Pancreas (tissue), 10 donors: Measurements from ENCODE around the gene WFDC13. TPM values are rescaled to one million over a fixed set of nuclear protein-coding genes. Genes with fewer than 3 reads are reported as not detected.

ENCODE experiments used
- ATAC-seq, 4 donors: fragments of 200-7000 bp; cut with Tn5 transposase; one replicate each; pipeline versions ENCODE4 v1.8.0 to v1.9.1; 2020; ENCODE audit warnings: mild to moderate bottlenecking in 4 of 4, moderate library complexity in 4 of 4
- DNase-seq, 6 donors: peaks; one replicate each; pipeline ENCODE4 v3.0.0-alpha.2; 2020
- FAIRE-seq: peaks from 2 replicates; lab custom pipeline; 2012; peaks lifted over from hg19 to GRCh38; lab: Jason Lieb, UNC
- H3K27ac ChIP-seq, 4 donors: fragments of 200-600 bp; sonication (generic); 1 replicate in 3 of 4; 2 replicates in 1 of 4; pipeline versions ENCODE4 v1.5.0 to v1.8.0; 2020
- H3K27me3 ChIP-seq, 4 donors: fragments of 200-600 bp; one replicate each; pipeline ENCODE4 v1.8.0; 2021
- H3K36me3 ChIP-seq, 3 donors: fragments of 200-600 bp; sonication (generic) in 1 of 3; one replicate each; pipeline versions ENCODE4 v1.5.0 to v1.8.0; 2020 to 2021
- H3K4me1 ChIP-seq, 3 donors: fragments of 200-600 bp; one replicate each; pipeline ENCODE4 v1.8.0; 2021
- H3K4me3 ChIP-seq, 4 donors: fragments of 200-600 bp; sonication (generic) in 2 of 4; one replicate each; pipeline versions ENCODE4 v1.5.0 to v1.8.0; 2020 to 2021
- H3K9me3 ChIP-seq, 4 donors: fragments of 200-600 bp; one replicate each; pipeline ENCODE4 v1.8.0; 2021
- CTCF ChIP-seq, 4 donors: fragments of 200-600 bp; sonication (generic) in 3 of 4; IDR thresholded peaks; one replicate each; pipeline versions ENCODE4 v1.5.0 to v1.8.0; 2021; ENCODE audit warnings: antibody characterized with exemption in 4 of 4
- WGBS, 2 donors: extraction: QIAGEN DNeasy Blood & Tissue Kit; methylation state at CpG; one replicate each; pipeline ENCODE4 v1.1.7; 2013; 5-methylcytosine and 5-hydroxymethylcytosine counted together
- intact Hi-C, 3 donors: fragments of 100-400 bp; cut with DNase I; formaldehyde crosslinking; loops; one replicate each; pipeline versions ENCODE4 v1.11.1 to v1.14.2; 2022
- microRNA-seq, 2 donors: library from miRNA; unstranded; fragments of <30 nt; microRNA quantifications; one replicate each; pipeline versions ENCODE4 to v1.1.0, GENCODE V29; 2019 to 2020
- polyA plus RNA-seq, 2 donors: library from polyadenylated mRNA; stranded (reverse); fragments of 200-250 nt; gene quantifications; one replicate each; pipeline ENCODE4 v1.2.3, GENCODE V29; 2013
- total RNA-seq, 6 donors: library from RNA; stranded (reverse); fragmentation: NEBNext Ultra II Directional in 4 of 6; extraction: Animal tissue kit (Norgen Biotek cat#: 25700) in 4 of 6; gene quantifications; one replicate each; pipeline versions ENCODE4 v1.2.1 to v1.2.4, GENCODE V29; 2021 to 2023
- donor health status: healthy with polysubstance abuse.
- donor health status: DM: no; HTN: no; CAD: no; lungs with moderate emphysema.
- donor health status: DM: no; HTN: no; CAD: no.
- donor health status: control.
- donor health status: control.
- donor health status: Bipolar disorder and iron deficiency.
- donor health status: DM: yes; HTN: yes; CAD: no.
- donor health status: DM: no; HTN: no; CAD: no.
- donor health status: DM: no; HTN: no; CAD: no.
- donor health status: DM: yes; HTN: yes; CAD: no.

The WFDC13 gene
- total and polyA plus RNA-seq, 8 donors = not detected

- Histone ChIP-seq H3K4me3 (no peak overlapping the region), H3K9me3 (no peaks in the 10 kb centered on the region), H3K27me3 (no peaks in the 10 kb centered on the region), H3K36me3 (no peaks in the 10 kb centered on the region), H3K27ac (no peak overlapping the region), H3K4me1 (no peaks in the 10 kb centered on the region)
- DNase-seq = no peak
- TF ChIP-seq CTCF (IDR thresholded peaks at IDR 0.05) = no peak
- no peak for ATAC-seq
- intact Hi-C loops = no loop called here
- FAIRE-seq = no peak
- 76 to 91% methylated on average over 4 of the region's 4 CpGs for WGBS, 2 donors
Measured at GRCh38 chr20:45758096-45758495, 56.3 kb downstream of the WFDC13 start.

Small RNAs within 50 kb of the gene (microRNA-seq; reads per million reads assigned to microRNA genes)
- 0 reads per million in 2 donors for gene MIR3617

Other genes starting within 250 kb of the WFDC13 start
- 10 to 100 TPM in 3 of 6 donors, 1 to 10 TPM in 3; 5.0 to 49.5 (median 11.0) TPM for gene WFDC2, start 232.3 kb upstream of the WFDC13 start, total RNA-seq
- 10 to 100 TPM; 16.7 to 21.4 TPM for gene WFDC2, start 232.3 kb upstream of the WFDC13 start, polyA plus RNA-seq
- gene SPINT3, start 186.4 kb upstream of the WFDC13 start, total RNA-seq = not detected
- gene SPINT3, start 186.4 kb upstream of the WFDC13 start, polyA plus RNA-seq = not detected
- not detected for gene WFDC6, start 162.6 kb upstream of the WFDC13 start, total RNA-seq
- gene WFDC6, start 162.6 kb upstream of the WFDC13 start, polyA plus RNA-seq = not detected
- not detected for gene EPPIN, start 154.6 kb upstream of the WFDC13 start, total RNA-seq
- not detected for gene EPPIN, start 154.6 kb upstream of the WFDC13 start, polyA plus RNA-seq
- not detected for gene WFDC8, start 122.8 kb upstream of the WFDC13 start, total RNA-seq
- gene WFDC8, start 122.8 kb upstream of the WFDC13 start, polyA plus RNA-seq = not detected
- not detected for gene WFDC10A, start 72.3 kb upstream of the WFDC13 start, total RNA-seq
- gene WFDC10A, start 72.3 kb upstream of the WFDC13 start, polyA plus RNA-seq = not detected
- not detected for gene WFDC9, start 70.8 kb upstream of the WFDC13 start, total RNA-seq
- gene WFDC9, start 70.8 kb upstream of the WFDC13 start, polyA plus RNA-seq = not detected
- not detected for gene WFDC11, start 31.8 kb upstream of the WFDC13 start, total RNA-seq
- gene WFDC11, start 31.8 kb upstream of the WFDC13 start, polyA plus RNA-seq = not detected
- not detected for gene WFDC10B, start 3.0 kb downstream of the WFDC13 start, total RNA-seq
- not detected for gene WFDC10B, start 3.0 kb downstream of the WFDC13 start, polyA plus RNA-seq
- not detected for gene SPINT4, start 20.3 kb downstream of the WFDC13 start, total RNA-seq
- not detected for gene SPINT4, start 20.3 kb downstream of the WFDC13 start, polyA plus RNA-seq
- gene WFDC3, start 89.8 kb downstream of the WFDC13 start, total RNA-seq = under 1 TPM in 4 of 6 donors, not detected in 2; 0.35 to 0.81 (median 0.48) TPM
- 1 to 10 TPM in 1 of 2 donors, under 1 TPM in 1; 0.95 to 1.8 TPM for gene WFDC3, start 89.8 kb downstream of the WFDC13 start, polyA plus RNA-seq
- 10 to 100 TPM in 3 of 6 donors, 1 to 10 TPM in 3; 7.4 to 15.3 (median 8.9) TPM for gene DNTTIP1, start 89.9 kb downstream of the WFDC13 start, total RNA-seq
- 10 to 100 TPM; 15.5 to 22.0 TPM for gene DNTTIP1, start 89.9 kb downstream of the WFDC13 start, polyA plus RNA-seq
- gene UBE2C, start 110.6 kb downstream of the WFDC13 start, total RNA-seq = 1 to 10 TPM in 2 of 6 donors, under 1 TPM in 2, not detected in 2; 0.38 to 1.9 (median 1.4) TPM
- gene UBE2C, start 110.6 kb downstream of the WFDC13 start, polyA plus RNA-seq = under 1 TPM; 0.31 to 0.61 TPM
- not detected for gene TNNC2, start 125.3 kb downstream of the WFDC13 start, total RNA-seq
- gene TNNC2, start 125.3 kb downstream of the WFDC13 start, polyA plus RNA-seq = 1 to 10 TPM; 1.2 to 4.0 TPM
- gene SNX21, start 131.8 kb downstream of the WFDC13 start, total RNA-seq = 1 to 10 TPM; 4.6 to 8.9 (median 5.9) TPM
- 10 to 100 TPM; 11.3 to 22.6 TPM for gene SNX21, start 131.8 kb downstream of the WFDC13 start, polyA plus RNA-seq
- 10 to 100 TPM in 2 of 6 donors, 1 to 10 TPM in 4; 7.0 to 14.0 (median 9.7) TPM for gene ACOT8, start 155.4 kb downstream of the WFDC13 start, total RNA-seq
- gene ACOT8, start 155.4 kb downstream of the WFDC13 start, polyA plus RNA-seq = 10 to 100 TPM; 17.9 to 21.2 TPM
- 1 to 10 TPM in 4 of 6 donors, under 1 TPM in 2; 0.46 to 2.2 (median 1.1) TPM for gene ZSWIM3, start 155.6 kb downstream of the WFDC13 start, total RNA-seq
- gene ZSWIM3, start 155.6 kb downstream of the WFDC13 start, polyA plus RNA-seq = 1 to 10 TPM; 1.4 to 1.9 TPM
- gene ZSWIM1, start 179.2 kb downstream of the WFDC13 start, total RNA-seq = 1 to 10 TPM; 2.9 to 6.0 (median 4.0) TPM
- 1 to 10 TPM; 2.4 to 3.1 TPM for gene ZSWIM1, start 179.2 kb downstream of the WFDC13 start, polyA plus RNA-seq
- 1 to 10 TPM in 1 of 6 donors, under 1 TPM in 5; 0.55 to 1.3 (median 0.84) TPM for gene SPATA25, start 185.6 kb downstream of the WFDC13 start, total RNA-seq
- gene SPATA25, start 185.6 kb downstream of the WFDC13 start, polyA plus RNA-seq = 1 to 10 TPM; 1.2 to 1.7 TPM
- 1 to 10 TPM; 1.6 to 3.8 (median 2.2) TPM for gene NEURL2, start 189.2 kb downstream of the WFDC13 start, total RNA-seq
- gene NEURL2, start 189.2 kb downstream of the WFDC13 start, polyA plus RNA-seq = 1 to 10 TPM; 4.7 to 5.3 TPM
- gene CTSA, start 189.3 kb downstream of the WFDC13 start, total RNA-seq = 10 to 100 TPM; 27.6 to 97.8 (median 41.5) TPM
- gene CTSA, start 189.3 kb downstream of the WFDC13 start, polyA plus RNA-seq = 100 to 1,000 TPM in 1 of 2 donors, 10 to 100 TPM in 1; 89.3 to 103 TPM
- gene PLTP, start 210.1 kb downstream of the WFDC13 start, total RNA-seq = 100 to 1,000 TPM in 2 of 6 donors, 10 to 100 TPM in 4; 70.4 to 158 (median 95.1) TPM
- gene PLTP, start 210.1 kb downstream of the WFDC13 start, polyA plus RNA-seq = 10 to 100 TPM; 35.5 to 56.8 TPM
- 10 to 100 TPM; 13.3 to 19.2 (median 17.7) TPM for gene PCIF1, start 232.6 kb downstream of the WFDC13 start, total RNA-seq
- gene PCIF1, start 232.6 kb downstream of the WFDC13 start, polyA plus RNA-seq = 10 to 100 TPM; 22.9 to 34.9 TPM